Measurements from ENCODE around the gene BACH2.

BACH2 gene

GRCh38 chr6:90096818-90097217, 199.8 kb downstream of the BACH2 start:
- no peak for DNase-seq (ENCODE audit: low read depth)

GRCh38 chr6:90095788-90096187, 200.9 kb downstream of the BACH2 start:
- DNase-seq (ENCODE audit: low read depth), result no peak

- no peak for DNase-seq (ENCODE audit: low read depth)
Observed at GRCh38 chr6:90095145-90095544, 201.5 kb downstream of the BACH2 start.

GRCh38 chr6:90093558-90094073, 203.0 kb downstream of the BACH2 start:
- DNase-seq (ENCODE audit: low read depth), result no peak

- no peak for DNase-seq (ENCODE audit: low read depth)
Observed at GRCh38 chr6:90090866-90091265, 205.8 kb downstream of the BACH2 start.

- no peak for DNase-seq (ENCODE audit: low read depth)
Observed at GRCh38 chr6:90088009-90088408, 208.6 kb downstream of the BACH2 start.

- DNase-seq (ENCODE audit: low read depth), result no peak
Observed at GRCh38 chr6:90087106-90087833, 209.4 kb downstream of the BACH2 start.

GRCh38 chr6:90086517-90086916, 210.1 kb downstream of the BACH2 start:
- no peak for DNase-seq (ENCODE audit: low read depth)

GRCh38 chr6:90083891-90084290, 212.8 kb downstream of the BACH2 start:
- no peak for DNase-seq (ENCODE audit: low read depth)

GRCh38 chr6:90082847-90083246, 213.8 kb downstream of the BACH2 start:
- no peak for DNase-seq (ENCODE audit: low read depth)

- no peak for DNase-seq (ENCODE audit: low read depth)
Observed at GRCh38 chr6:90080876-90081481, 215.7 kb downstream of the BACH2 start.

GRCh38 chr6:90079560-90080490, 216.8 kb downstream of the BACH2 start:
- DNase-seq (ENCODE audit: low read depth), result no peak

GRCh38 chr6:90078513-90079289, 217.9 kb downstream of the BACH2 start:
- DNase-seq (ENCODE audit: low read depth), result no peak

- no peak for DNase-seq (ENCODE audit: low read depth)
Observed at GRCh38 chr6:90076511-90077415, 219.9 kb downstream of the BACH2 start.

- DNase-seq (ENCODE audit: low read depth), result no peak
Observed at GRCh38 chr6:90074161-90074850, 222.3 kb downstream of the BACH2 start.

- DNase-seq (ENCODE audit: low read depth), result no peak
Observed at GRCh38 chr6:90072935-90073464, 223.6 kb downstream of the BACH2 start.

GRCh38 chr6:90072501-90072900, 224.1 kb downstream of the BACH2 start:
- no peak for DNase-seq (ENCODE audit: low read depth)

- DNase-seq (ENCODE audit: low read depth), result no peak
Observed at GRCh38 chr6:90068703-90069523, 227.7 kb downstream of the BACH2 start.

GRCh38 chr6:90068264-90068663, 228.4 kb downstream of the BACH2 start:
- no peak for DNase-seq (ENCODE audit: low read depth)

Measured in HS-27A (cell line).